Measurements from ENCODE around the gene ADAMTSL1.

Gene ADAMTSL1

DNA sequence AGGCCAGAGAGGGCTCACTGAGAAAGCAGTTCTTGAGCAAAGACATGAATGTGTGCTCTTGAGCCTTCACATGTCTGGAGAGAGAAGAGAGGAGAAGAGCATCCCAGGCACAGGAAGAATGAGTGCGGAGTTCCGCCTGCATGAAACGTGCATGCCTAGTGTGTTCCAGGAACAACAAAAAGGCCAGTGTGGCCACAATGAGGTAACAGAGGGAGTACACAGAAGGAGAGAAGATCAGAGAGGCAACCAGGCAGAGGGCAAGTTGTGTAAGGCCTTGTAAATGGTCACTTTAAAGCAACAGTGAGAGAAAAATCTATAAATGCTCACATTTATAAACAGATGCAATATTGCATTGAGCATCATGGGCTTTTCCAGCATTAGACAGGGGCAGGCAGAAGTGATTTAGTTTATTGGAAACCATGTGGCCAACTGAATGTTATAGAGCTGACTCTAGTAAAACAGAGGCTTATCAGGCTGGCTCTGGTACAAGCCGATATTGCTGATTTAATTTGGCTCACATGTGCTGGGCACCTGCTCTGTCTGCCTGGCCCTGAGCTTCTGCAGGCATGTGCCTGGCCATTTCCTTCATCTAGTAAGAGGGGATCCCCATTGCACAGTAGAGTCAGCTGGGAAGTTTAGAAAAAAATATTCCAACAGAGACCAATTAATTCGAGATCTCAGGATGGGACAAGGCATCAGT lies 373.8 kb downstream of the ADAMTSL1 start:
- H3K4me3 ChIP-seq (ENCODE audit: low read depth, low read length) = no peak overlapping the region
- DNase-seq (ENCODE audit: low read depth) = no peak
- TF ChIP-seq, protein P1, sequence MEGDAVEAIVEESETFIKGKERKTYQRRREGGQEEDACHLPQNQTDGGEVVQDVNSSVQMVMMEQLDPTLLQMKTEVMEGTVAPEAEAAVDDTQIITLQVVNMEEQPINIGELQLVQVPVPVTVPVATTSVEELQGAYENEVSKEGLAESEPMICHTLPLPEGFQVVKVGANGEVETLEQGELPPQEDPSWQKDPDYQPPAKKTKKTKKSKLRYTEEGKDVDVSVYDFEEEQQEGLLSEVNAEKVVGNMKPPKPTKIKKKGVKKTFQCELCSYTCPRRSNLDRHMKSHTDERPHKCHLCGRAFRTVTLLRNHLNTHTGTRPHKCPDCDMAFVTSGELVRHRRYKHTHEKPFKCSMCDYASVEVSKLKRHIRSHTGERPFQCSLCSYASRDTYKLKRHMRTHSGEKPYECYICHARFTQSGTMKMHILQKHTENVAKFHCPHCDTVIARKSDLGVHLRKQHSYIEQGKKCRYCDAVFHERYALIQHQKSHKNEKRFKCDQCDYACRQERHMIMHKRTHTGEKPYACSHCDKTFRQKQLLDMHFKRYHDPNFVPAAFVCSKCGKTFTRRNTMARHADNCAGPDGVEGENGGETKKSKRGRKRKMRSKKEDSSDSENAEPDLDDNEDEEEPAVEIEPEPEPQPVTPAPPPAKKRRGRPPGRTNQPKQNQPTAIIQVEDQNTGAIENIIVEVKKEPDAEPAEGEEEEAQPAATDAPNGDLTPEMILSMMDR (conservative IDR thresholded peaks at IDR 0.05; ENCODE audit: low read depth, low read length) = no peak

DNA sequence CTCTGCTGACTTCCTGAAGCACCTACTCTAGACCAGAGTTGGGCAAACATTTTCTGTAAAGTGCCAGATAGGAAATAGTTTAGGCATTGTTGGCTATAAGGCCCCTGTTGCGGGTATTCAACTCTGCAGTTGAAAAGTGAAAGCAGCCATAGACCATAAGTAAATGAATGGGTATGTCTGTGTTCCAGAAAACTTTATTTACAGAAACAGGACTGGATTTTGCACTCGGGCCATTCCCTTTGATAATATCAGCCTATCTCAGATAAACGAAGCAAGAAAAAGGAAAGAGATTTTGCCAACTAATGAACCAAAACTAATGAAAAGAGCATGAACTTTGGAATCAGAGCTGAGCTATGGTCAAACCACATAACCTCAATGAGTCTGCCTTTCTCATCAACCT lies 374.7 kb downstream of the ADAMTSL1 start:
- no peak overlapping the region for H3K4me3 ChIP-seq (ENCODE audit: low read depth, low read length)
- TF ChIP-seq, protein P1 (conservative IDR thresholded peaks at IDR 0.05; ENCODE audit: low read depth, low read length) = no peak
- DNase-seq (ENCODE audit: low read depth) = no peak

DNA sequence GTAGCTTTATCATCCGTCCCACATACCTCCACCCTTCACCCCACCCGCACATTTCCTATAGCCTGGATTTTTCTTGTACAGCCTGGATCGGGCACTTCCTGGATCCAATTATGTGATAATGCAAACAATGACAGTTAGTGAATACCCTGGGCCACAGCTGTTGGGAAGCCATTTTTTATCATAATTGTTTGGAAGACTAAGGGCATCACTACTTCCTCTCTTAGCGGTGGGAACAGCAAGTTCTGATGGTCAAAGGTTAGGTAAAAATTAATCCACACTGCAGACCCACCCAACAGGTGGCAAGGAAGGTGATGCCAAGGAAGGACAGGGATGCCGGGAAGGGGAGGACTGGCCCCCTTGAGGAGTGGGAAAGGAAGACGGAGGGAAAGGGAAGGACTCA lies 375.3 kb downstream of the ADAMTSL1 start:
- TF ChIP-seq, protein P1 (conservative IDR thresholded peaks at IDR 0.05; ENCODE audit: low read depth, low read length) = no peak
- no peak for DNase-seq (ENCODE audit: low read depth)
- no peak overlapping the region for H3K4me3 ChIP-seq (ENCODE audit: low read depth, low read length)

DNA sequence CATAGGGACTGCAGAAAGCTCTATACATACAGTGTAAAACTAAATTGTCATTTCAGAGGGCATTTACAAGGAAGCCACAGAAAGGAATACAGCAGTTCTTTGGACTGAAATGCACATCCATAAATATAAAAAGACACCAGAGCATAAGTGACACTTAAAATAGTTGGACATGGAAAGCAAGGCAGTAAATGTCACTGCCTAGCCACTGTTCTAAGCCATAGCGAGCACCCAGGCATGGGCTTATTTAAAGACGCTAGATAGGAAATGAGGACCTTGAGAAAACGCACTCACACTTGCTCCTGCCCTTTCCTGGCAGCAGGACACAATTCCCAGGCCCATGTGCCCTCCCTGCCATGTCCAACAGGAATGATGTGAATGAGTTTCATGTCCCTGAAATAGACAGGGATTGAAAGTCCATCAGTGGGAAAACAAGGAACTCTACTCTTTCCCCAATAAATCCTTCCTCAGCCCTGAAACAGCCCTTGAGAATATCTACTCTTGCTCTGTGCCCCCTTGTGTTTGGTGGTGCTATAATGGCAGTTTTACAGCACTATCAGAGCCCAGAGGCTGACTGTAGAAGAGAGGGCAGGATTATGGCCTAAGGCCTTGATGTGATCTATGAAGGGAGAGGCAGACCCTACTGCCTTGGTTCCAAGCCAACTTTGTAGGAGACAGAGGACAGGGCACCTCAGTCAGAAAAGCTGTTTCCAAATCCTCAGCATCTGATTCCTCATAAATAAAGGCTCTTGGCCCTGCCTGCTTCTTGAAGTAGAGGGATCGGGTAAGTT lies 376.1 kb downstream of the ADAMTSL1 start:
- DNase-seq (ENCODE audit: low read depth) = no peak
- TF ChIP-seq, protein P1 (conservative IDR thresholded peaks at IDR 0.05; ENCODE audit: low read depth, low read length) = no peak
- H3K4me3 ChIP-seq (ENCODE audit: low read depth, low read length) = no peak overlapping the region

GRCh38 chr9:18851069-18851795 lies 377.3 kb downstream of the ADAMTSL1 start:
- TF ChIP-seq, protein P1 (conservative IDR thresholded peaks at IDR 0.05; ENCODE audit: low read depth, low read length) = no peak
- DNase-seq (ENCODE audit: low read depth) = no peak

DNA sequence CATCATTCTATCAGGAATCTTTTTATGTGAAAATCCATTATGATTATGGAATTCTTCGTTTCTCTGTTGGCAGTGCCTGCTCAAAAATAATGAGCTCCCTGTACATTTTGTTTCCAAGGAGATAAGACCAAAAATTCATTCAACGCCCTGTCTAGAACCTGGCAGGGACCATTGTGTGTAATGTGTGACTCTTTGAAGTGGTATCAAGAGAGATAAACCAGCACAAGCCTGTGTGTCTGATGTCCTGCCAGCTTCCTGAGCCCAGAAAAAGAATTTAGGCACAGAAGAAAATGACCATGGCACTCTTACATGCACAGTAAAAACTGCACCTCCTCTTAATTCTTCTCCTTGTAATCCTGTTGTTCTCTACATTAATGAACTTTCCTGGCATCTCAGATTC lies 381.7 kb downstream of the ADAMTSL1 start:
- TF ChIP-seq, protein P1 (conservative IDR thresholded peaks at IDR 0.05; ENCODE audit: low read depth, low read length) = no peak
- DNase-seq (ENCODE audit: low read depth) = no peak
- no peak overlapping the region for H3K4me3 ChIP-seq (ENCODE audit: low read depth, low read length)

More at GRCh38 chr9:18851069-18851795, 377.3 kb downstream of the ADAMTSL1 start:
- no peak overlapping the region for H3K4me3 ChIP-seq (ENCODE audit: low read depth, low read length)
